ENCODE data around the gene AKAP8L.
"Not testable (repeated sequence)": the region's sequence is repeated elsewhere in the genome, so short reads cannot be mapped to it uniquely, and the experiment has no call there.

The AKAP8L gene

GRCh38 chr19:15379083-15379998 is 39.4 kb downstream of the AKAP8L start, which contains the start of gene AKAP8:
TSS of gene AKAP8 (minus strand) at chr19:15379787. CDS start at chr19:15379731, 56 bp downstream.
- peak; percentile 98 for DNase-seq (ENCODE audit: low read depth)

GRCh38 chr19:15378534-15379082 is 40.2 kb downstream of the AKAP8L start:
- peak; percentile 29 for DNase-seq (ENCODE audit: low read depth)

GRCh38 chr19:15374796-15375440 is 43.9 kb downstream of the AKAP8L start:
- no peak for DNase-seq (ENCODE audit: low read depth)

- no peak for DNase-seq (ENCODE audit: low read depth)
Observed at GRCh38 chr19:15374105-15374651, 44.6 kb downstream of the AKAP8L start.

- no peak for DNase-seq (ENCODE audit: low read depth)
Observed at GRCh38 chr19:15373644-15374043, 45.1 kb downstream of the AKAP8L start.

GRCh38 chr19:15372891-15373301 is 45.9 kb downstream of the AKAP8L start:
- DNase-seq (ENCODE audit: low read depth): no peak

- no peak for DNase-seq (ENCODE audit: low read depth)
Observed at GRCh38 chr19:15372470-15372869, 46.3 kb downstream of the AKAP8L start.

- DNase-seq (ENCODE audit: low read depth): no peak
Observed at GRCh38 chr19:15371786-15372380, 46.9 kb downstream of the AKAP8L start.

- DNase-seq (ENCODE audit: low read depth): no peak
Observed at GRCh38 chr19:15371119-15371518, 47.7 kb downstream of the AKAP8L start.

GRCh38 chr19:15369594-15369891 is 49.2 kb downstream of the AKAP8L start:
- no peak for DNase-seq (ENCODE audit: low read depth)

- DNase-seq (ENCODE audit: low read depth): no peak
Observed at GRCh38 chr19:15368798-15369593, 49.8 kb downstream of the AKAP8L start.

- DNase-seq (ENCODE audit: low read depth): no peak
Observed at GRCh38 chr19:15368051-15368632, 50.6 kb downstream of the AKAP8L start.

GRCh38 chr19:15367439-15367838 is 51.3 kb downstream of the AKAP8L start:
- DNase-seq (ENCODE audit: low read depth): no peak

- DNase-seq (ENCODE audit: low read depth): no peak
Observed at GRCh38 chr19:15365264-15365663, 53.5 kb downstream of the AKAP8L start.

- DNase-seq (ENCODE audit: low read depth): not testable (repeated sequence)
Observed at GRCh38 chr19:15363791-15364190, 55.0 kb downstream of the AKAP8L start.

- not testable (repeated sequence) for DNase-seq (ENCODE audit: low read depth)
Observed at GRCh38 chr19:15363048-15363447, 55.7 kb downstream of the AKAP8L start.

- not testable (repeated sequence) for DNase-seq (ENCODE audit: low read depth)
Observed at GRCh38 chr19:15360015-15360414, 58.8 kb downstream of the AKAP8L start.

GRCh38 chr19:15358918-15359317 is 59.9 kb downstream of the AKAP8L start:
- no peak for DNase-seq (ENCODE audit: low read depth)

GRCh38 chr19:15357906-15358305 is 60.9 kb downstream of the AKAP8L start:
- no peak for DNase-seq (ENCODE audit: low read depth)

- no peak for DNase-seq (ENCODE audit: low read depth)
Observed at GRCh38 chr19:15354566-15355296, 64.1 kb downstream of the AKAP8L start.

All from stimulated activated CD4-positive, alpha-beta T cell treated with anti-CD3 and anti-CD28 coated beads, Interleukin-2, amount 100 ng/mL, for 4 hours (primary cell).